NT2/D1 (cell line): Measurements from ENCODE around the gene ACOT2.
"Not testable (repeated sequence)": the region's sequence is repeated elsewhere in the genome, so short reads cannot be mapped to it uniquely, and the experiment has no call there.

Experiments
- SUZ12 ChIP-seq: IDR thresholded peaks from 2 replicates; pipeline ENCODE4 v1.6.1; 2011; ENCODE audit not compliant: insufficient read length, insufficient read depth; ENCODE audit errors: extremely low read depth
- YY1 ChIP-seq: IDR thresholded peaks from 2 replicates; pipeline ENCODE4 v1.6.1; 2011; ENCODE audit not compliant: insufficient read length, insufficient read depth
- ZNF274 ChIP-seq: IDR thresholded peaks from 2 replicates; pipeline ENCODE4 v1.6.1; 2011; ENCODE audit warnings: mild to moderate bottlenecking, low read depth, low read length

DNA sequence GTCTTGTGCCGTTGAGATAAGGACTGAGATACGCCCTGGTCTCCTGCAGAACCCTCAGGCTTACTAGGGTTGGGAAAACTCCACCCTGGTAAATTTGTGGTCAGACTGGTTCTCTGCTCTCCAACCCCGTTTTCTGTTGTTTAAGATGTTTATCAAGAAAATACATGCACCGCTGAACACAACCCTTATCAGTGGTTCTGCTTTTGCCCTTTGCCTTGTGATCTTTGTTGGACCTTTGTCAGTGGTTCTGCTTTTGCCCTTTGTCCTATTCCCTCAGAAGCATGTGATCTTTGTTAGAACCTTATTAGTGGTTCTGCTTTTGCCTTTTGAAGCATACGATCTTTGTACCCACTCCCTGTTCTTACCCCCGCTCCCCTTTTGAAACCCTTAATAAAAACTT lies 6.3 kb upstream of the ACOT2 start:
- TF ChIP-seq ZNF274, YY1, SUZ12: not testable (repeated sequence)
